Measurements from ENCODE around the gene CSNK1G2. TPM values are rescaled to one million over a fixed set of nuclear protein-coding genes. Genes with fewer than 3 reads are reported as not detected.

The CSNK1G2 gene
- total and polyA plus RNA-seq, 2 of the 13 experiments (the other 11 are each of a cell fraction or from before 2014, with no cell fraction given) = 53.8 to 72.5 TPM

- TF ChIP-seq TRIM24 (CRISPR knock-in tag; IDR thresholded peaks at IDR 0.05) = no peak
- no peak for TF ChIP-seq NFE2L2 (IDR thresholded peaks at IDR 0.05; ENCODE audit: low read length)
- TF ChIP-seq DBP (CRISPR knock-in tag; IDR thresholded peaks at IDR 0.05; ENCODE audit: not compliant biosample characterization) = no peak
- TF ChIP-seq ARNTL (CRISPR knock-in tag; IDR thresholded peaks at IDR 0.05) = peak; percentile 60
- TF ChIP-seq FOXA1 (IDR thresholded peaks at IDR 0.05) = no peak
- TF ChIP-seq FOXA1 (CRISPR knock-in tag; IDR thresholded peaks at IDR 0.05) = no peak
- TF ChIP-seq FOXK2 (IDR thresholded peaks at IDR 0.05) = no peak
- TF ChIP-seq CREM (IDR thresholded peaks at IDR 0.05) = no peak; the same call in 1 of the 2 replicates
- no peak for TF ChIP-seq CREM (CRISPR knock-in tag; IDR thresholded peaks at IDR 0.05)
- TF ChIP-seq RERE (CRISPR knock-in tag; IDR thresholded peaks at IDR 0.05; ENCODE audit: low read depth) = no peak
- peak; percentile 54; the same call in 1 of the 2 replicates for TF ChIP-seq MEF2D (CRISPR knock-in tag; IDR thresholded peaks at IDR 0.05)
- TF ChIP-seq HMG20B (CRISPR knock-in tag; conservative IDR thresholded peaks at IDR 0.05) = 0 out of 2 replicates have a peak, but pooled peaks have one; percentile 15
- no peak for TF ChIP-seq DZIP1 (CRISPR knock-in tag; IDR thresholded peaks at IDR 0.05)
- no peak for TF ChIP-seq EZH2 (conservative IDR thresholded peaks at IDR 0.05; ENCODE audit: low read depth, low read length)
- TF ChIP-seq ZNF605 (CRISPR knock-in tag; IDR thresholded peaks at IDR 0.05) = no peak
- no peak for TF ChIP-seq ATRX (CRISPR knock-in tag; IDR thresholded peaks at IDR 0.05; ENCODE audit: borderline replicate concordance)
- TF ChIP-seq CREBL2 (CRISPR knock-in tag; IDR thresholded peaks at IDR 0.05; ENCODE audit: borderline replicate concordance) = no peak
- no peak for TF ChIP-seq BORCS8-MEF2B (CRISPR knock-in tag; IDR thresholded peaks at IDR 0.05)
- peak; percentile 52 for TF ChIP-seq MED1 (CRISPR knock-in tag; IDR thresholded peaks at IDR 0.05)
- no peak for TF ChIP-seq KLF6 (CRISPR knock-in tag; IDR thresholded peaks at IDR 0.05)
These were observed 1.3 kb downstream of the CSNK1G2 start (continued) for GRCh38 chr19:1942078-1942933.
